Measurements from ENCODE around the gene CT47B1.
"Not testable (repeated sequence)": the region's sequence is repeated elsewhere in the genome, so short reads cannot be mapped to it uniquely, and the experiment has no call there.

CT47B1 gene

GRCh38 chrX:120875766-120876165 lies at the start of gene CT47B1:
Gene CT47B1, minus strand, starts transcription at chrX:120875866. Its CDS starts 196 bp downstream, at chrX:120875670.
- not testable (repeated sequence) for DNase-seq (ENCODE audit: low read depth in 3 of 3)

- DNase-seq (ENCODE audit: low read depth in 3 of 3): no peak
These were observed 748 bp downstream of the CT47B1 start for GRCh38 chrX:120874678-120875557.

- DNase-seq (ENCODE audit: low read depth in 3 of 3): no peak
These were observed 18.4 kb downstream of the CT47B1 start for GRCh38 chrX:120857240-120857639.

- no peak for DNase-seq (ENCODE audit: low read depth in 3 of 3)
These were observed 34.8 kb downstream of the CT47B1 start for GRCh38 chrX:120840827-120841226.

- no peak for DNase-seq (ENCODE audit: low read depth in 3 of 3)
These were observed 36.2 kb downstream of the CT47B1 start for GRCh38 chrX:120839491-120839890.

- DNase-seq (ENCODE audit: low read depth in 3 of 3): not testable (repeated sequence)
These were observed 48.5 kb downstream of the CT47B1 start for GRCh38 chrX:120827213-120827612.

- no peak for DNase-seq (ENCODE audit: low read depth in 3 of 3)
These were observed 50.5 kb downstream of the CT47B1 start for GRCh38 chrX:120825146-120825545.

GRCh38 chrX:120824021-120824420 lies 51.6 kb downstream of the CT47B1 start:
- no peak for DNase-seq (ENCODE audit: low read depth in 3 of 3)

GRCh38 chrX:120823556-120823955 lies 52.1 kb downstream of the CT47B1 start:
- DNase-seq (ENCODE audit: low read depth in 3 of 3): no peak

Measured in stimulated activated CD4-positive, alpha-beta T cell treated with anti-CD3 and anti-CD28 coated beads, TNF-alpha, amount 100 ng/mL, for 24 hours (primary cell).